Measurements from ENCODE around the gene CAMK2D.
A peak's percentile ranks its signal among the peaks of the same experiment; 100 is the strongest.
"Not testable (repeated sequence)": the region's sequence is repeated elsewhere in the genome, so short reads cannot be mapped to it uniquely, and the experiment has no call there.

CAMK2D gene

DNA sequence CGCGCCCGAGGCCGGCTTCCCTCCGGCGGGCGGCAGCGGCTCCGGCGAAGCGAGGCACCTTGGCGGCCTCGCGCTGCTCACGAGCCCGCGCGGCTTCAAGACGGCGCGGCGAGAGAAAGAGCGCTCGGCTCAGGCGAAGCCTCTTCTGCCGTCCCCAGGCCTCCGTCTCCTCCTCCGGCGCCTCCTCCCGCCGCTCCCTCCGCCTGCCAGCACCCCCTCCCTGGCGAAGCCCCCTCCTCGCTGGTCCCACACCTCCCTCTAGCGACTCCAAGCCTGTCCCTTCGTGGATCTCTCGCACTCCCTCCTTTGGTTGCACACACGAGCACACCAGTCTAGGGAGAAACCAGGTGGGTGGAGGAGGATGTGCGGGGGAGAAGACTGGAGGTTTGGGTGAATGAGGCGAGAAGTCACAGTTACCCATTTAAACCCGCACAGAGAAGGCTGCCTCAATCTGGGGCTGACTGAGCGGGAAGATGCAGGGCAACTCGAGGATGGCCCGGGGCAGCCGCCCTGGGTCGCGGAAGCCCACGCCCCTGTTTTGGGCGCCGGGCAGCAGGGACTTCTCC is at the start of gene CAMK2D:
Gene CAMK2D (minus strand): TSS at position 119 of the 566 bp plus-strand sequence. CDS start 670 bp downstream, outside the sequence.
- peak; percentile 85 for DNase-seq (ENCODE audit: low spot score)

DNA sequence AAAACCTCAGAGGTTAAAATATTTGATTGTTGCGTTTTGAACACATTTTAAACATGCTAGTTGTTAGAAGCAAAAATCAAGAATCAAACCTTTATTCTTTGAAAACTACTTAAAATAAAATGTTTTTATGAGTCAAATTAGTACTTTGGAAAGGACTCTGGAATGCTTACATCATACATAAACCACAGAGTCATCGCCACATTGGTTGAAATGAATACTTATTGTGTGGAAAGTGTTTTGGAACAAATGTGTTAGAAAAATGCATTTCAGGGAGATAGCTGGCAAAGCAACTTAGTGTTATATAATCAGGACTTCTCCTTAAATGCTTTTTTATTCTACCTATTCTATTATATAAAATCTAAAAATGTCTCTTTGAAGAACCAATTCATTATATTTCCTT is 49.4 kb upstream of the CAMK2D start:
- no peak for DNase-seq (ENCODE audit: low spot score)

DNA sequence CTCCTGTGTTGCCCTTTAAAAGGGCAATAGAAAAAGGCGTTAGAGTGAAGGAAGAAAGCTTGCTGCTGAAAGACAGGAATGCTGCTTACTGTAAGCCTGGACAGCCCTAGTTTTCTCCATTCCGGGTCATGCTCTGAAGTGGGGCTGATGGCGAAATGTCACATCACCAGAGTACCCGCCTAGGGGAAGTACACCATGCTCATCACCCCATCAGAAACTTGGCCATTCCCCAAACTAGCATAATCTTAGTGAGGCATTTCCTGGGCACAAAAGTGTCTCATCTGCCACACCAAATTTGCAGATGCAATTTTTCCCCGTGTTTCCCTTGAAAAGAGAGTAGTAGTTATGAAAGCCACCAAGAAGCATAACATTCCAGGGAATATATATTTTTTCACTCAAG is 47.8 kb upstream of the CAMK2D start:
- no peak for DNase-seq (ENCODE audit: low spot score)

DNA sequence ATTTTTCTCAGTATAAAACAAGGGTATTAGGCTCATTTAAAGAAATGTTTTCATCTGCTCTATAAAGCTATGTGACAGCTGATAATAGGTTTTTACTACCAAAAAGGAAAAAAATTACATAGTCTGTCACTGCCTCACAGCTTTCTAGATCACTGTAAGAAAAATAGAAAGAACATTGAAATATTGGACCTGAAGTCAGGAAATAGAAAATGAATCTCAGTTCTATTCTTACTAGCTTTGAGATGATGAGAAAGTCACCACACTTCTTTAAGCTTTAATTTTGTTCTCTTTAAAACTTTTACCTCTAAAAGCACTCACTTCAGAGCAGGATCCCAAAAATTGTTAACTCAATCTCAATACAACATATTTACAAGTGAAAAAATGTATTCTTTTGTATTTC is 45.3 kb upstream of the CAMK2D start:
- DNase-seq (ENCODE audit: low spot score): no peak

DNA sequence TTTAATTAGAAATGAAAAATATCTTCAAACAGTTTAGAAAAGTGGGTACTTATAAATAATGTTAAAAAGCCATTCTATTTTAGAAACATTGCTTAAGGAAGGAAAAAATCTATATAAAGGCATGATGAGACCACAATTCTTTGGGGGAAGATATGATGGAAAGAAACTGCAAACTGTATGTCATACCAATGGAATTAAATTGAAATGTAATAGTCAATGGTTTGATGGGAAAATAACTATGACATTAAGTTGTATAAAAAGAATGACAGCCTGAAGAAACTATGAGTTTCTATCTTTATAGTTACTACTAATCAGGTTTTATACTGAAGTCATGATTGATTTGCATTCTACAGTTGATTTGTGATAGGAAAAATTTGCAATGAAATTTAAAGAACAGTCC is 40.3 kb upstream of the CAMK2D start:
- DNase-seq (ENCODE audit: low spot score): no peak

DNA sequence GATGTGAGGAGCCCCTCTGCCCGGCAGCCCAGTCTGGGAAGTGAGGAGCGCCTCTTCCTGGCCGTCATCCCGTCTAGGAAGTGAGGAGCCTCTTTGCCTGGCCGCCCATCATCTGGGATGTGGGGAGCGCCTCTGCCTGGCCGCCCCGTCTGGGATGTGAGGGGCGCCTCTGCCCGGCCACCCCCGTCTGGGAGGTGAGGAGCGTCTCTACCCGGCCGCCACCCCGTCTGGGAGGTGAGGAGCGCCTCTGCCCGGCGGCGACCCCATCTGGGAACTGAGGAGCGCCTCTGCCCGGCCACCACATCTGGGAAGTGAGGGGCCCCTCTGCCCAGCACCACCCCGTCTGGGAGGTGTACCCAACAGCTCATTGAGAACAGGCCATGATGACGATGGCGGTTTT is 34.8 kb upstream of the CAMK2D start:
- not testable (repeated sequence) for DNase-seq (ENCODE audit: low spot score)

DNA sequence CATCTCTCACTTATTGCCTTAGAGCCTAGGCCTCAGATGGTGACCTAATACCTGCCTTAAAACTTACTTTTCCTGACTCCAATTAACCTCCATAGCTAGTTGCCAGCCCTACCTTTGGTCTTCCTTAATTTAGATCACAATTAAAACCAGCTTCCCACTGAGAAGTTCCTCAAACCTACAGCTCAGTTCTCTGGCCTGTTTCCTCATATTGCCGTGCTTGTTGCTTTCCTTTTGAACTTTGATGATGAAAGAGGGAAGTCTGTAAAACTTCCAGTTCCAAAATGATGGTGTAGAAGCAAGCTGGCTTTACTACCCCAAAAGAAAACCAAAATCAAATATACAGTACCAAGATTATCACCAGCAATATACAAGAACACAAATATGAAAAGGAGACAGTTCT is 28.9 kb upstream of the CAMK2D start:
- DNase-seq (ENCODE audit: low spot score): no peak

DNA sequence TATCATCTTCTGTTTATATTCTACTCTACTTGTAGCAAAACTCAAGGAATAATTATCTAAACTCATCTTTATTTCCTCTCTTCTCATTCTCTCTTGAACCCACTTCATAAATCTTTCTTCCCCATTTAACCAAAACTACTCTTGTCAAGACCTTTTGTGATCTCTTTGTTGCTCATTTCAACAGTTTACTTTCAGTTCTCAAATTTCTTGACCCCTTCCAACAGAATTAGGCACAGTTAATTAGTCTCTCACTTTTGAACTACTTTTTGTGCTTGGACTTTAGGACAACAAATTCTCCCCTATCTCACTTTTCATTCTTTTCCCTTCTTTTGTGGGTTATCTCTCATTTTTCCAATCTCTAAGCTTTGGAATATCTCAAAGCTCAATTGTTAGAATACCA is 27.4 kb upstream of the CAMK2D start:
- DNase-seq (ENCODE audit: low spot score): no peak

DNA sequence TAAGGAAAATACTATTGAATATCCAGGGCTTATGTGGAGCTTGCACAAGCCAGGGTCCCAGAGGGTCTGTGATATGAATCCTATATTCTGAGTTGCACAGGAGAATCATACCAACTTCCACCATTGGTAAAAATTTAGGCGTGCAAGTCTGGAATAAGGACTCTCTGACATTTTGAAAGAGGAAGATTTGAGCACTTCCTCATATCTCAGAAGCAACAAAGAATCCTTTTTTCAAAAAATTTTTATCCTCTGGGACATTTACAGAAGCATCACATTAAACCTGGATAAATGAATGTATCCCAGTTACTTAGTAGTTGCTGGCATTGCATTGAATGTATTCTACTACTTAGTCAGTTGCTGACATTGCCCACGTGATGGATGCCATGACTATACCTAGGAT is 24.2 kb upstream of the CAMK2D start:
- no peak for DNase-seq (ENCODE audit: low spot score)

DNA sequence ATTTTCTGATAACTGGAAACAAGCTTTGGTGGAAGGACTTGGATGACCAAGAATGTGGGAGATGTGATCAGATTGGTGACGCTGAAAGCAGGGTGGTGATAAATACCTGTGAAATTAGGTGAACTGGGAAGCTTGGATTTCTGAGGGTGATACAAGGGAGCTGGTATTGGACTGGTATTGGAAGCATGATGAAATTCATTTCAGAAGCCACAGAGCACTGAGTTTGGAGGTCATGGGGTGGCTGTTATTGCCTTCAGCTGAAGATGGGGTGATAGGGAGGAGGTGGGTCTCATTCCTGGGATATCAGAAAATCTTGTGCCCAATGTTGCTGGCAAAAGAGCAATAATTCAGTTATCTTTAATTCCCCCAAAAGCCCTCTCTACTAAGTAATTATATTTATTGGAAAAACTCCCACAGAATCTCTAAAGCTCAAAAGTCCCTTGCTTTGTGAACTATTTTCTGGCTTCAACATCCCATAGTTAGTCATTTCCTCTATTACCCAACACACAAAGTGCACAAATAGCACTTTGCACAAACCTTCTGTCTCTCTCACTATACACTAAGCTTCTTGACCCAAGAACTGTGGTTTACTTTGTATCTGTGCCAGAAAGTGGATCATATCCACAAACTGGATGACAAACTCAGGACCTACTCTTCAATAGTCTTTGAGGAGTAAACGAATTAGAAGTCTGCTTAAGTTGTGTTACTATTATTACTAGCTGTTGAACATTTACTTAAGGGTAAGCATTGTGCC is 23.1 kb upstream of the CAMK2D start:
- no peak for DNase-seq (ENCODE audit: low spot score)

DNA sequence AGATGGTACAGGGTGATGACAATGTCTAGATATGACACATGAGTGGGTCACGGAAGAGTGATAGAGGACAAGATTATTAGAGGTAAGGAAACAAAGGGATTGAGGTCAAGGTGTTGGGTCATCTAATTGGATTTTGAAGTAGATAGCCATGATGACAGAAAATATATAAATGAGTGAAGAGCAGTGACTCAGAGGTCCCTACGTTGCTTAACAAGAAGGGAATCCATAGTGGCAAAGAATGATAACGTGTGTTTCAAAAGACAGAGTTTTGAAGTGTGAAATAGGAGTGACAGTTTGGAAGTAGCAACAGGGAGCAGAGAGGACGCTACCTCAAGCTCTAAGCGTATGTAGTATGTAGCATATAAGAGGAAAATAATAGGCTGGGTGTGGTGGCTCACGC is 22.2 kb upstream of the CAMK2D start:
- DNase-seq (ENCODE audit: low spot score): no peak

DNA sequence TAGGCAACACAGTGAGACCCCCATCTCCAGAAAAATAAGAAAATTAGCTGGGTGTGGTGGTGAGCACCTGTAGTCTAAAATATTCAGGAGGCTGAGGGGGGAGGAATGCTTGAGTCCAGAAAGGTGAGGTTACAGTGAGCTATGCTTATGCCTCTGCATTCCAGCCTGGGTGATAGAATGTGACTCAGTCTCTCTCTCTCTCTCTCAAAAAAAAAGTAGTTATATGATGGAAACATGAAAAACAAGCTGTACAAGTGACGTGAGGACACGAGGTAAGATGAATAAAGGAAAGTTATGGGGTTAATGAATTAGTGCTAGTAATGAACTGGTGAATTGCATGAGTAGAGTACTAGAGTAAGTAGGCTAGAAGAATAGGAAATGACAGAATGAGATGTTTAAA is 21.8 kb upstream of the CAMK2D start:
- DNase-seq (ENCODE audit: low spot score): no peak

DNA sequence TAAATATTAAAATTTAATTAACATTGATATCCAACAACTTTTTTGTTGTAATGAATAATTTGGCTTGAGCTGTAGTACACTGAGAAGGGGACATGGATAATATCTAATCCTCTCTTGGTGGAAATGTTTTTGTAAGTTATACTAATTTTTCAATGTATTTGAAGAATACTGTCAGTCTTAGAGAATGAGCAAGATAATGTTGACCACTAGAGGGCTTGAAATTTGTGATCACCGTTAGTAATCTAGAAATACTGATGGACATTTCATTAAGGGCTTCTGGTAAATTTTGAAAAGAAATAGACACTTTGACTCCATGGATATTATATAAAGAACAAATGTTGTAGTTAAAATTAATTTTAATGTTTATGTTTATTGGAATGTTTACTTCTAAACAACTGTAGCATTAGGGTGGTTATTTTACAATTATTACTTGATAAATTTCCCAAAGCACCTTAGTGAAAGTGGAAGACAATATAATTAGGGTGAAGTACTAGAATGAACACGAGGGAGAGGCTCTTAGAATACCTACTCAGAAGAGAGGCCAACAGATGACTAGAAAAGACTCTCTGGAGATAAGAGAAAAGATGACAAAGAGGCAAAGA is 20.0 kb upstream of the CAMK2D start:
- DNase-seq (ENCODE audit: low spot score): peak; percentile 5

DNA sequence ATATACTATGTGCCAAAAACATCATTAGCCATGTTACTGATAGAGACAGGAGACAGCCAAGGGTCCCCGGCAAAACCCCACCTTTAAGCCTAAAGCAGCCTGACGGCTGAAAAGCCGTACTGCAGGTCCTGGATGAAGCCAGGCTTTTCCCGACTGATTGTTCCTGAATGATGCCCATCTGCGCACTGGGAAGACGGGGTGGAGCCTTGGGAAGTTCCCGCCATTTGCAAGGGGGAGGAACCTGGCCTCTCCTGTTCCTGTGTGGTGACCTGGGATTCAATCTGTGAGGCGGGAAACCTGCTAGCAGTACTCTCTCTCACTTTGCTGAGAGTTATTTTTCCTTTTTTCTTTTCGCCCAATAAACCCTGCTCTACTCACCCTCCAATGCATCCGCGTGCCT is 15.1 kb upstream of the CAMK2D start:
- DNase-seq (ENCODE audit: low spot score): no peak

DNA sequence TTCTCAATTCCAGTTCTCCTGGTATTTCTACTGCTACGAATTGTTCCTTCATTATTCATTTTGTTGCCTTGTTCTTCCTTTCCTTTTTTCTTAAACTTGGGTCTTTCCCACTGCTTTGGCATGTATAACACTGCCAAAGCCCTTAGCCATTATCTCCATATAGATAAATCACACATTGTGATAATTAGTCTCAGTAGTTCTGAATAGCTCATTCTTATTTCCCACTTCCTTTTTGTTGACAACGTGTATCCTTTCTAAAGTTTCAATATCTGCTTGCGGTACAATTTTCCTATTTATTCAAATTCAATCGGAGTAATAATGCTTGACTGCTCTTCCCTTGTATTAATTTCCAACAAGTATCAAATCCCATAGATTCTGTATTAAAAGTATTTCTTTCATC is 14.5 kb upstream of the CAMK2D start:
- no peak for DNase-seq (ENCODE audit: low spot score)

DNA sequence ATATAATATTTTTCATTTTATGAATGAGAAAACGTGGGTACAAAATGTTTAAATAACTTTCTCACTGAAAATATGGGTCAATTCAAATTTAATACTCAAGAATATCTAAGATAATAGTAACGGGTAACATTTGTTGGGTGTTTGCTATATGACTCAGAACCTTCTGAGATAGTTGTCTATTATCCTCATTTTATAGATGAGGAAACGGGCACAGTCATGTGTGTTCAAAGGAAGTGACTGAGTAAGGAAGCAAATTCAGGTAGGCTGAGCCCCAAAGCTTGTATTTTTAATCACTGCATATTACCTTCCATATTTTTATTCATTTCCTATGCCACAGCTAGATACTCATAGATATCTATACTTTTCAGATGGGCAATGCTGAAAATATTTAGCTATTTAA is 12.2 kb upstream of the CAMK2D start:
- no peak for DNase-seq (ENCODE audit: low spot score)

DNA sequence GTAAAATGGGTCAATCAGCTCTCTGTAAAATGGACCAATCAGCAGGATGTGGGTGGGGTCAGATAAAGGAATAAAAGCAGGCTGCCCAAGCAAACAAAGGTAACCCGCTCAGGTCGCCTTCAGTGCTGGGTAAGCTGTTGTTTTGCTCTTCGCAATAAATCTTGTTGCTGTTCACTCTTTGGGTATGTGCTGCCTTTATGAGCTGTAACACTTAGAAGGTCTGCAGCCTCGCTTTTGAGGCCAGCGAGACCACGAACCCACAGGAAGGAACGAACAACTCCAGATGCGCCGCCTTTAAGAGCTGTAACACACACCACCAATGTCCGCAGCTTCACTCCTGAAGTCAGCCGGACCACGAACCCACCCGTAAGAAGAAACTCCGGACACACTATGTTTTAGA is 11.5 kb upstream of the CAMK2D start:
- DNase-seq (ENCODE audit: low spot score): no peak

DNA sequence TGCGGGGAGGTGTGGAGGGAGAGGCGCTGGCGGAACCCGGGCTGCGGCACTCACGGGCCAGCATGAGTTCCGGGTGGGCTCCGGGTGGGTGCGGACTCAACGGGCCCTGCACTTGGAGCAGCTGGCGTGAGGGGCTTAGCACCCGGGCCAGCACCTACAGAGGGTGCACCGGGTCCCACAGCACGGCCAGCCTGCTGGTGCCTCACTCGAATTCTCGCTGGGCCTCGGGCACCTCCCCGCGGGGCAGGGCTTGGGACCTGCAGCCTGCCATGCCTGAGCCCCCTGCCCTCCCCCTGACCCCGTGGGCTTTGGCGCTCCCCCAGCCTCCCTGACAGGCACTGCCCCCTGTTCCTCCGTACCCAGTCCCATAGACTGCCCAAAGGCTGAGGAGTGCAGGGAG is 10.8 kb upstream of the CAMK2D start:
- no peak for DNase-seq (ENCODE audit: low spot score)

DNA sequence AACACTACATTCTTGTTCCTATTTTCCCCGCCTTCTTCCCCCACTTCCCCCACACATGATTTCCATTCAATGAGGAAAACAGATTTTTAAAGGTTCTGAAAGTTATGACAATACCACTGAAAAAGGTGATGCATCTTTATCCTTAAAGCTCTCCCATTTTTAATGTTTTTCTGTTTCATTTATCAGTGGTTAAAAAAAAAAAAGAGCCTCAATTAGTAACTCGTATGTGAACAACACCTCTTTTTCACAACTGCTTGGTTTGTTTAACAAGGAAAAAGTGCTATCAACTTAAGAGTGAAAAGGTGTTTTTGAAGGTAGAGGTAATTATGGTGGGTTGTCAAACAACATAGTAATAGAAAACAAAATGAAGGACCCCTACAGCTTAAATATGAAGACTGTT is 8.2 kb upstream of the CAMK2D start:
- DNase-seq (ENCODE audit: low spot score): no peak

DNA sequence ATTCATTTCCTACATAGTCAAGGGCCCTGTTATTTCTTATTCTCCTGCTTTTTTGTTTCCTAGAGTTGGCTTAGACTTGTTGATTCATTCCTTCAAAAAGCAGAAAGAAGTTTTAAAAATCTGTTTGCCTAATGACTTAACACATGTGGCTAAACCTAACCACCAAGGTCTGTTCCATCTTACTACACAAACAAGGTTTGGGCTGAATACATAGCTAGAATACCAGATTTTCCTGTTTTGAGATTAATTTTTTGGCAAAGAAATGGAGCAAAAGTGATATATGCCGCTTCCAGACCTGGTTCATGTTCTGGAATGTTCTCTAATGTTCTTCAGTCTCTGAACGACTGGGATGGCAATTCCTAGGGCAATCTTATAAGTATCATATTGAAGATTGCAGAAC is 7.4 kb upstream of the CAMK2D start:
- DNase-seq (ENCODE audit: low spot score): no peak

DNA sequence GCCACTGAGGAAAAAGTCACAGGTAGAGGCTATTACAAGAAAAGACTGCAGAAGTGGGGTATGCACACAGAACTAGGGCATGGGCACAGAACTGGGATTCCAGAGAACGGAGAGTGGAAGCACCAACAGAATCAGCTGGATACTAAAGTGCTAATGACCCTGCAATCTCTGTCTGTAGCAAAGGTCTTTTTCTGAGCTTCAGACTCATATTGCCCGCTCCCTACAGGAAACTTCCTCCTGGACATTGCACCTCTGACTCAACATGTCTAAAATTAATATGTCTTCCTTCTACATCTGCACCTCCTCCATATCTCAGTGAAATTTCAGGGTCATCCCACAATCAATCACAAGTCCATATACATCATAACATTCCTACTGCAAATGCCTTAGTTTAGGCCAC is 5.3 kb upstream of the CAMK2D start:
- no peak for DNase-seq (ENCODE audit: low spot score)

DNA sequence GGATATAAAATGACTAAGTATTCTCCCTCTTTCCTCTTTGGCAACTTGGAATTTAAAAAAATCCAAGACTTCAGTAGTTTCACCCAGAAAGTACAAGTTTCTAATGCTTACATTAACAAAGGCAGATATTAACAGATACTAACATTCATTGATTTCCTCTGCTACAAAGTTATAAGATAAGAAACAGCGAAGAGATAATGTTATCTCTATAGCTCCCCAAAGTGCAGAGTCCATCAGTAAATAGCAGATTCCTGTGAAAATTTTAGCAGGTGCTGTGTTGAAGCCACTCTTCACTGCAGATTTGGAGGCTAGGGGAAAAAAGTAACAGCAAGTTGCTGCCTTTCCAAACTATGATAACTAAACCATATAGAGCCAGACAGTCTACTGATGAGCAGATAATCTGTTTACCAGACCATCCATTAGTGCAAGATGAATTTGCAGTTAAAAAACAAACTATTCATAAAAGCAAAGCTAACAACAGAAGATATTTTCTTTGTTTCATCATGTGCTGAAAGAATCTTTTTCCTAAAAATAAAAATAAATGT is 3.3 kb upstream of the CAMK2D start:
- no peak for DNase-seq (ENCODE audit: low spot score)

DNA sequence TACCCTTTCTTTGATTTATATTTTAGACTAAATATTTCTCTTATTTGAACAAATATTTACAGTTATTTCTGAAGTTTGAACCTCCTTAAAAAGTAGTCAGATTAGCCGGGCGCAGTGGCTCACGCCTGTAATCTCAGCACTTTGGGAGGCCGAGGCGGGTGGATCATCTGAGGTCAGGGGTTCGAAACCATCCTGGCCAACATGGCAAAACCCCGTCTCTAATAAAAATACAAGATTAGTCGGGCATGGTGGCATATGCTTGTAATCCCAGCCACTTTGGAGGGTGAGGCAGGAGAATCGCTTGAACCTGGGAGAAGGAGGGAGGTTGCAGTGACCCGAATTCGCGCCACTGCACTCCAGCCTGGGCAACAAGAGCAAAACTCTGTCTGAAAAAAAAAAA is 2.4 kb upstream of the CAMK2D start:
- not testable (repeated sequence) for DNase-seq (ENCODE audit: low spot score)

DNA sequence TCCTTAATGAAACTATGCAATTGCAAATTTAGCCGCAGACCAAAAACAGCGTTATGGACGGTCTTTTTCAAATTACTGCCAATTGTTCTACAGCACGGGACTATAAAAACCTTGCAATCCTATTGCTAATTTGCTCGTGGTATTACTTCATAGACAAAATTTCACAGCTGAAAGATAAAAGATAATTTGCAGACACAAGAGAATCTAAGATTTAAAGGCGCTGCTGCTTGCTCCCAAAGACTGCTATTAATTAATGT is 1.4 kb upstream of the CAMK2D start:
- no peak for DNase-seq (ENCODE audit: low spot score)
